ENCODE measurements around the gene CDH4. TPM values are rescaled to one million over a fixed set of nuclear protein-coding genes. Genes with fewer than 3 reads are reported as not detected.

CDH4 gene
- total RNA-seq, 1 donor from 2014 or later, result 0.23 TPM

GRCh38 chr20:61525781-61526431 lies 273.8 kb downstream of the CDH4 start:
- peak; percentile 27 for DNase-seq (ENCODE audit: low spot score)
- Mint-ChIP-seq H3K9me3 (ENCODE audit: unreplicated experiment) (no peaks in the 10 kb centered on the region), H3K27me3 (ENCODE audit: unreplicated experiment) (no peaks in the 10 kb centered on the region), H3K27ac (ENCODE audit: unreplicated experiment) (no peak overlapping the region), H3K36me3 (ENCODE audit: low read depth, unreplicated experiment) (no peaks in the 10 kb centered on the region), H3K4me3 (ENCODE audit: unreplicated experiment) (no peak overlapping the region), H3K4me1 (ENCODE audit: unreplicated experiment) (peaks cover 5% of the 10 kb centered on the region)
- TF ChIP-seq, protein P1, sequence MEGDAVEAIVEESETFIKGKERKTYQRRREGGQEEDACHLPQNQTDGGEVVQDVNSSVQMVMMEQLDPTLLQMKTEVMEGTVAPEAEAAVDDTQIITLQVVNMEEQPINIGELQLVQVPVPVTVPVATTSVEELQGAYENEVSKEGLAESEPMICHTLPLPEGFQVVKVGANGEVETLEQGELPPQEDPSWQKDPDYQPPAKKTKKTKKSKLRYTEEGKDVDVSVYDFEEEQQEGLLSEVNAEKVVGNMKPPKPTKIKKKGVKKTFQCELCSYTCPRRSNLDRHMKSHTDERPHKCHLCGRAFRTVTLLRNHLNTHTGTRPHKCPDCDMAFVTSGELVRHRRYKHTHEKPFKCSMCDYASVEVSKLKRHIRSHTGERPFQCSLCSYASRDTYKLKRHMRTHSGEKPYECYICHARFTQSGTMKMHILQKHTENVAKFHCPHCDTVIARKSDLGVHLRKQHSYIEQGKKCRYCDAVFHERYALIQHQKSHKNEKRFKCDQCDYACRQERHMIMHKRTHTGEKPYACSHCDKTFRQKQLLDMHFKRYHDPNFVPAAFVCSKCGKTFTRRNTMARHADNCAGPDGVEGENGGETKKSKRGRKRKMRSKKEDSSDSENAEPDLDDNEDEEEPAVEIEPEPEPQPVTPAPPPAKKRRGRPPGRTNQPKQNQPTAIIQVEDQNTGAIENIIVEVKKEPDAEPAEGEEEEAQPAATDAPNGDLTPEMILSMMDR (IDR thresholded peaks at IDR 0.05; ENCODE audit: unreplicated experiment), result no peak

- no peaks in the 10 kb centered on the region for H3K27me3 Mint-ChIP-seq (ENCODE audit: unreplicated experiment)
- H3K9me3 Mint-ChIP-seq (ENCODE audit: unreplicated experiment), result no peaks in the 10 kb centered on the region
- no peak overlapping the region for H3K4me3 Mint-ChIP-seq (ENCODE audit: unreplicated experiment)
- TF ChIP-seq, protein P1 (IDR thresholded peaks at IDR 0.05; ENCODE audit: unreplicated experiment), result no peak
- H3K27ac Mint-ChIP-seq (ENCODE audit: unreplicated experiment), result no peak overlapping the region
- H3K4me1 Mint-ChIP-seq (ENCODE audit: unreplicated experiment), result peaks cover 5% of the 10 kb centered on the region
- H3K36me3 Mint-ChIP-seq (ENCODE audit: low read depth, unreplicated experiment), result no peaks in the 10 kb centered on the region
- DNase-seq (ENCODE audit: low spot score), result no peak
Measured at GRCh38 chr20:61526907-61527306, 274.8 kb downstream of the CDH4 start.

- Mint-ChIP-seq H3K36me3 (ENCODE audit: low read depth, unreplicated experiment) (no peaks in the 10 kb centered on the region), H3K27me3 (ENCODE audit: unreplicated experiment) (no peaks in the 10 kb centered on the region), H3K27ac (ENCODE audit: unreplicated experiment) (no peak overlapping the region), H3K9me3 (ENCODE audit: unreplicated experiment) (no peaks in the 10 kb centered on the region), H3K4me1 (ENCODE audit: unreplicated experiment) (peaks cover 5% of the 10 kb centered on the region), H3K4me3 (ENCODE audit: unreplicated experiment) (no peak overlapping the region)
- TF ChIP-seq, protein P1 (IDR thresholded peaks at IDR 0.05; ENCODE audit: unreplicated experiment), result no peak
- no peak for DNase-seq (ENCODE audit: low spot score)
Measured at GRCh38 chr20:61527626-61528025, 275.6 kb downstream of the CDH4 start.

- no peak overlapping the region for H3K4me3 Mint-ChIP-seq (ENCODE audit: unreplicated experiment)
- TF ChIP-seq, protein P1 (IDR thresholded peaks at IDR 0.05; ENCODE audit: unreplicated experiment), result no peak
Measured at GRCh38 chr20:61528591-61528990, 276.5 kb downstream of the CDH4 start.

GRCh38 chr20:61529354-61529753 lies 277.3 kb downstream of the CDH4 start:
- Mint-ChIP-seq H3K4me1 (ENCODE audit: unreplicated experiment) (peaks cover 5% of the 10 kb centered on the region), H3K4me3 (ENCODE audit: unreplicated experiment) (no peak overlapping the region), H3K9me3 (ENCODE audit: unreplicated experiment) (no peaks in the 10 kb centered on the region), H3K27me3 (ENCODE audit: unreplicated experiment) (no peaks in the 10 kb centered on the region), H3K27ac (ENCODE audit: unreplicated experiment) (no peak overlapping the region), H3K36me3 (ENCODE audit: low read depth, unreplicated experiment) (no peaks in the 10 kb centered on the region)
- TF ChIP-seq, protein P1 (IDR thresholded peaks at IDR 0.05; ENCODE audit: unreplicated experiment), result no peak
- DNase-seq (ENCODE audit: low spot score), result no peak

More at GRCh38 chr20:61528591-61528990, 276.5 kb downstream of the CDH4 start:
- DNase-seq (ENCODE audit: low spot score), result no peak
- H3K27ac Mint-ChIP-seq (ENCODE audit: unreplicated experiment), result no peak overlapping the region
- peaks cover 5% of the 10 kb centered on the region for H3K4me1 Mint-ChIP-seq (ENCODE audit: unreplicated experiment)
- no peaks in the 10 kb centered on the region for H3K27me3 Mint-ChIP-seq (ENCODE audit: unreplicated experiment)
- H3K36me3 Mint-ChIP-seq (ENCODE audit: low read depth, unreplicated experiment), result no peaks in the 10 kb centered on the region
- H3K9me3 Mint-ChIP-seq (ENCODE audit: unreplicated experiment), result no peaks in the 10 kb centered on the region

Data from endothelial cell (in vitro differentiated cells).